Esophagus muscularis mucosa (tissue), 4 donors: Measurements from ENCODE around the gene DOCK2. TPM values are rescaled to one million over a fixed set of nuclear protein-coding genes. Genes with fewer than 3 reads are reported as not detected.

Experiments used
- DNase-seq: peaks from one replicate; pipeline ENCODE4 v3.0.0-alpha.2; 2017; ENCODE audit errors: extremely low spot score
- H3K27ac ChIP-seq, 4 donors: fragments of 200-600 bp; sonication (generic); replicated peaks in 1 of 4; 1 replicate in 3 of 4; 2 replicates in 1 of 4; pipeline ENCODE4 v1.5.1; 2016 to 2019; ENCODE audit warnings: mild to moderate bottlenecking in 1 of 4
- H3K27me3 ChIP-seq, 4 donors: fragments of 200-600 bp; sonication (generic); one replicate each; pipeline versions ENCODE4 v1.5.1 to v1.6.0; 2016 to 2019
- H3K36me3 ChIP-seq, 4 donors: fragments of 200-600 bp; sonication (generic); one replicate each; pipeline ENCODE4 v1.5.1; 2016 to 2019
- H3K4me1 ChIP-seq, 4 donors: fragments of 200-600 bp; sonication (generic); one replicate each; pipeline ENCODE4 v1.5.1; 2016 to 2019
- H3K4me3 ChIP-seq, 4 donors: fragments of 200-600 bp; sonication (generic); 1 replicate in 2 of 4; 2 replicates in 2 of 4; pipeline ENCODE4 v1.5.1; 2016 to 2019; ENCODE audit warnings: mild to moderate bottlenecking in 4 of 4, moderate library complexity in 1 of 4
- H3K9me3 ChIP-seq, 4 donors: fragments of 200-600 bp; sonication (generic); 1 replicate in 3 of 4; 2 replicates in 1 of 4; pipeline ENCODE4 v1.5.1; 2016 to 2019
- CTCF ChIP-seq, 3 experiments: fragments of 200-600 bp in 2 of 3; fragments of 450-650 bp in 1 of 3; sonication (generic) in 2 of 3; IDR thresholded peaks; one replicate each; pipeline ENCODE4 v1.5.1; 2017 to 2019; ENCODE audit warnings: antibody characterized with exemption in 3 of 3, mild to moderate bottlenecking in 2 of 3, moderate library complexity in 1 of 3
- EP300 ChIP-seq: sonication (generic); formaldehyde crosslinking; IDR thresholded peaks from one replicate; pipeline ENCODE4 v1.6.1; 2017; ENCODE audit warnings: antibody characterized with exemption
- POLR2A ChIP-seq: fragments of 450-650 bp; IDR thresholded peaks from one replicate; pipeline ENCODE4 v1.6.1; 2017; ENCODE audit warnings: antibody characterized with exemption, moderate library complexity, mild to moderate bottlenecking, low read depth
- POLR2AphosphoS5 ChIP-seq, 2 donors: sonication (generic); formaldehyde crosslinking; IDR thresholded peaks; one replicate each; pipeline ENCODE4 v1.6.1; 2017; ENCODE audit warnings: antibody characterized with exemption in 2 of 2
- WGBS: methylation state at CpG from one replicate; pipeline ENCODE4 v1.1.5; 2018; 5-methylcytosine and 5-hydroxymethylcytosine counted together
- intact Hi-C: fragments of 100-400 bp; cut with DNase I; formaldehyde crosslinking; loops from one replicate; pipeline ENCODE4 v1.15.1; 2023
- total RNA-seq, 4 donors: library from RNA; depleted of rRNA; stranded (reverse); fragments of >200 nt; gene quantifications; one replicate each; pipeline versions ENCODE4 v1.1.0 to v1.2.1, GENCODE V29; 2016

The DOCK2 gene
- total RNA-seq, 4 donors from 2014 or later, result 9.2 to 18.3 (median 13.7) TPM

GRCh38 chr5:169695919-169696490, 58.9 kb downstream of the DOCK2 start:
- 62% methylated on average over 8 of the region's 8 CpGs for WGBS
- Histone ChIP-seq H3K4me1 (no peaks in the 10 kb centered on the region), H3K36me3 (no peaks in the 10 kb centered on the region), H3K27me3 (no peaks in the 10 kb centered on the region), H3K9me3 (no peaks in the 10 kb centered on the region), H3K4me3 (no peak overlapping the region), H3K27ac (no peak overlapping the region)
- no peak for DNase-seq
- intact Hi-C loops, result no loop called here
- TF ChIP-seq CTCF (IDR thresholded peaks at IDR 0.05) (no peak), POLR2A (no peak), EP300 (no peak)

GRCh38 chr5:169696621-169697510, 59.8 kb downstream of the DOCK2 start:
- H3K36me3 ChIP-seq, result no peaks in the 10 kb centered on the region
- H3K27ac ChIP-seq, result no peak overlapping the region
- TF ChIP-seq CTCF (IDR thresholded peaks at IDR 0.05) (no peak), POLR2AphosphoS5 (IDR thresholded peaks at IDR 0.05) (no peak), EP300 (no peak), POLR2A (no peak)
- DNase-seq, result no peak
- WGBS, result 88% methylated on average over 6 of the region's 6 CpGs
- no peaks in the 10 kb centered on the region for H3K27me3 ChIP-seq
- H3K9me3 ChIP-seq, result no peaks in the 10 kb centered on the region
- H3K4me3 ChIP-seq, result no peak overlapping the region
- intact Hi-C loops, result no loop called here
- H3K4me1 ChIP-seq, result no peaks in the 10 kb centered on the region

- intact Hi-C loops, result no loop called here
- H3K4me1 ChIP-seq, result no peaks in the 10 kb centered on the region
- no peaks in the 10 kb centered on the region for H3K36me3 ChIP-seq
- no peaks in the 10 kb centered on the region for H3K9me3 ChIP-seq
- no peak for TF ChIP-seq CTCF (IDR thresholded peaks at IDR 0.05)
- no peak for TF ChIP-seq POLR2AphosphoS5 (IDR thresholded peaks at IDR 0.05)
- TF ChIP-seq EP300, result no peak
- no peak for TF ChIP-seq POLR2A
- no peak for DNase-seq
- H3K4me3 ChIP-seq, result no peak overlapping the region
- no peak overlapping the region for H3K27ac ChIP-seq
- H3K27me3 ChIP-seq, result no peaks in the 10 kb centered on the region
- WGBS, result 85% methylated on average over 2 of the region's 2 CpGs
These were observed 60.4 kb downstream of the DOCK2 start for GRCh38 chr5:169697511-169697890.

- intact Hi-C loops, result no loop called here
- H3K36me3 ChIP-seq, result no peaks in the 10 kb centered on the region
- no peaks in the 10 kb centered on the region for H3K27me3 ChIP-seq
- no peak overlapping the region for H3K27ac ChIP-seq
- H3K4me3 ChIP-seq, result no peak overlapping the region
- no peaks in the 10 kb centered on the region for H3K4me1 ChIP-seq
- no peak for DNase-seq
- TF ChIP-seq EP300, result no peak
- TF ChIP-seq CTCF (IDR thresholded peaks at IDR 0.05), result no peak
- no peak for TF ChIP-seq POLR2A
- no peak for TF ChIP-seq POLR2AphosphoS5 (IDR thresholded peaks at IDR 0.05)
- WGBS, result 81% methylated on average over 3 of the region's 3 CpGs
- no peaks in the 10 kb centered on the region for H3K9me3 ChIP-seq
These were observed 60.9 kb downstream of the DOCK2 start for GRCh38 chr5:169697976-169698375.
